Adrenal gland (tissue), 5 donors: Measurements from ENCODE around the gene NEU2.

Source experiments
- POLR2A ChIP-seq, 2 donors: fragments of 450-650 bp; IDR thresholded peaks; one replicate each; pipeline ENCODE4 v1.6.1; 2017; ENCODE audit warnings: antibody characterized with exemption in 2 of 2, mild to moderate bottlenecking in 2 of 2, moderate library complexity in 1 of 2
- TF ChIP-seq, protein P1 (sequence below), 6 experiments: fragments of 450-650 bp in 4 of 6; fragments of 200-600 bp in 2 of 6; sonication (generic) in 1 of 6; IDR thresholded peaks; 1 replicate in 5 of 6; 2 replicates in 1 of 6; pipeline versions ENCODE4 v1.5.1 to v1.8.0; 2016 to 2021; ENCODE audit warnings: antibody characterized with exemption in 6 of 6, mild to moderate bottlenecking in 2 of 6, moderate library complexity in 1 of 6
- donor health status: DM: no; HTN: no; CAD: no.

DNA sequence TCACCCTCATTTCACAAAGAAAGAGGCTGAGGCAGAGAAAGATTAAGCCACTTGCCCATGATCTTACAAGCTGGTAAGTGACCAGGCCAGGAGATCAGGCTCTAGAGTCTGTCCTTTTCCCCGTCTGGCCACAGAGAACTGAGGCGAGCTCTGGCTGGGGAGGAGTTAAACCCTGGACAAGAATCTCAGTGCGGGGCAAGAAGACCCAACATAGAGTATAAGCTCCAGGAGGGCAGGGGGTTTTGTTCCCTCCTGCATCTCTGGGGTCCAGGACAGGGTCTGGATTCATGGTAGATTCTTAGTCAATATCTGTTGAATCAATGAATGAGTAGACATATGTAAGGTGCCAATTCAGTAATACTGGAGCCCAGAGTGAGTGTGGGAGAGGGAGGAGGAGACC, 14.7 kb downstream of the NEU2 start:
- no peak for TF ChIP-seq POLR2A (IDR thresholded peaks at IDR 0.05)
- TF ChIP-seq, protein P1, sequence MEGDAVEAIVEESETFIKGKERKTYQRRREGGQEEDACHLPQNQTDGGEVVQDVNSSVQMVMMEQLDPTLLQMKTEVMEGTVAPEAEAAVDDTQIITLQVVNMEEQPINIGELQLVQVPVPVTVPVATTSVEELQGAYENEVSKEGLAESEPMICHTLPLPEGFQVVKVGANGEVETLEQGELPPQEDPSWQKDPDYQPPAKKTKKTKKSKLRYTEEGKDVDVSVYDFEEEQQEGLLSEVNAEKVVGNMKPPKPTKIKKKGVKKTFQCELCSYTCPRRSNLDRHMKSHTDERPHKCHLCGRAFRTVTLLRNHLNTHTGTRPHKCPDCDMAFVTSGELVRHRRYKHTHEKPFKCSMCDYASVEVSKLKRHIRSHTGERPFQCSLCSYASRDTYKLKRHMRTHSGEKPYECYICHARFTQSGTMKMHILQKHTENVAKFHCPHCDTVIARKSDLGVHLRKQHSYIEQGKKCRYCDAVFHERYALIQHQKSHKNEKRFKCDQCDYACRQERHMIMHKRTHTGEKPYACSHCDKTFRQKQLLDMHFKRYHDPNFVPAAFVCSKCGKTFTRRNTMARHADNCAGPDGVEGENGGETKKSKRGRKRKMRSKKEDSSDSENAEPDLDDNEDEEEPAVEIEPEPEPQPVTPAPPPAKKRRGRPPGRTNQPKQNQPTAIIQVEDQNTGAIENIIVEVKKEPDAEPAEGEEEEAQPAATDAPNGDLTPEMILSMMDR (IDR thresholded peaks at IDR 0.05): no peak
